ENCODE measurements around the gene MORF4L1.
A peak's percentile ranks its signal among the peaks of the same experiment; 100 is the strongest.

MORF4L1 gene

DNA sequence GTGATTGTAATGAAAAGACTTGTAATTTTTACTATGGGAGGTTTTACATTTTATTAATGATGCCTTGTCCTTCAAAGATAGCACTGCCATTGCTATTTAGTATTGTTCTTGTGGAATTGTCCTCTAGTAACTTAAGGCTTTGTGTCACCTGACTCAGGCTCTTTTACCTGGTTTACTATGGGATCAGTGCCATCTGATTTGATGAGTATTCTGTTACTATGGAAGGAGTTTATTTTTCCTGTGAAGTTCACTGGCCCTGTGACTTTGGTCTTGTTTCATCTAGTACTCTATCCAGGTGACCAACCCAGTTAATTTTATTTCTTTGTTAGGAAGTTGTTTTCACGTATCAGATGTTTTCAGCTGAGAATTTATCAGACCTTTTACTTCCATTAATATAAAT, 9.0 kb downstream of the MORF4L1 start:
- no peaks in the 10 kb centered on the region for H3K9me2 ChIP-seq (replicated peaks; ENCODE audit: low read depth, low read length)
- H3K27me3 ChIP-seq (ENCODE audit: insufficient read depth, low read length, poor library complexity, severe bottlenecking), result no peaks in the 10 kb centered on the region
- no peak overlapping the region for H3K9ac ChIP-seq (ENCODE audit: low read depth, low read length, poor library complexity, severe bottlenecking)
- peaks cover 62% of the 10 kb centered on the region for H3K36me3 ChIP-seq (ENCODE audit: insufficient read depth, low read length)
- H3F3A ChIP-seq (ENCODE audit: low read depth), result no peaks in the 10 kb centered on the region
- peaks cover 100% of the 10 kb centered on the region for H3K79me2 ChIP-seq (ENCODE audit: insufficient read depth, low read length)
- H3K4me3 ChIP-seq (ENCODE audit: low read length, poor library complexity, severe bottlenecking), result peak overlapping the region; percentile 4
- peaks cover 98% of the 10 kb centered on the region for H4K20me1 ChIP-seq (ENCODE audit: insufficient read depth, low read length, poor library complexity, severe bottlenecking)
- H3K9me3 ChIP-seq (ENCODE audit: insufficient read depth, low read depth, low read length), result no peaks in the 10 kb centered on the region
- no peak for TF ChIP-seq EZH2phosphoT487 (IDR thresholded peaks at IDR 0.05; ENCODE audit: borderline replicate concordance)
- TF ChIP-seq, protein P1, sequence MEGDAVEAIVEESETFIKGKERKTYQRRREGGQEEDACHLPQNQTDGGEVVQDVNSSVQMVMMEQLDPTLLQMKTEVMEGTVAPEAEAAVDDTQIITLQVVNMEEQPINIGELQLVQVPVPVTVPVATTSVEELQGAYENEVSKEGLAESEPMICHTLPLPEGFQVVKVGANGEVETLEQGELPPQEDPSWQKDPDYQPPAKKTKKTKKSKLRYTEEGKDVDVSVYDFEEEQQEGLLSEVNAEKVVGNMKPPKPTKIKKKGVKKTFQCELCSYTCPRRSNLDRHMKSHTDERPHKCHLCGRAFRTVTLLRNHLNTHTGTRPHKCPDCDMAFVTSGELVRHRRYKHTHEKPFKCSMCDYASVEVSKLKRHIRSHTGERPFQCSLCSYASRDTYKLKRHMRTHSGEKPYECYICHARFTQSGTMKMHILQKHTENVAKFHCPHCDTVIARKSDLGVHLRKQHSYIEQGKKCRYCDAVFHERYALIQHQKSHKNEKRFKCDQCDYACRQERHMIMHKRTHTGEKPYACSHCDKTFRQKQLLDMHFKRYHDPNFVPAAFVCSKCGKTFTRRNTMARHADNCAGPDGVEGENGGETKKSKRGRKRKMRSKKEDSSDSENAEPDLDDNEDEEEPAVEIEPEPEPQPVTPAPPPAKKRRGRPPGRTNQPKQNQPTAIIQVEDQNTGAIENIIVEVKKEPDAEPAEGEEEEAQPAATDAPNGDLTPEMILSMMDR (conservative IDR thresholded peaks at IDR 0.05; ENCODE audit: low read length), result no peak
- H2AFZ ChIP-seq (ENCODE audit: low read length), result no peak overlapping the region
- H3K4me1 ChIP-seq (ENCODE audit: insufficient read depth, low read length, poor library complexity, severe bottlenecking), result peaks cover 66% of the 10 kb centered on the region
- peak overlapping the region; percentile 94 for H3K4me2 ChIP-seq (ENCODE audit: low read depth, low read length, poor library complexity, severe bottlenecking)

DNA sequence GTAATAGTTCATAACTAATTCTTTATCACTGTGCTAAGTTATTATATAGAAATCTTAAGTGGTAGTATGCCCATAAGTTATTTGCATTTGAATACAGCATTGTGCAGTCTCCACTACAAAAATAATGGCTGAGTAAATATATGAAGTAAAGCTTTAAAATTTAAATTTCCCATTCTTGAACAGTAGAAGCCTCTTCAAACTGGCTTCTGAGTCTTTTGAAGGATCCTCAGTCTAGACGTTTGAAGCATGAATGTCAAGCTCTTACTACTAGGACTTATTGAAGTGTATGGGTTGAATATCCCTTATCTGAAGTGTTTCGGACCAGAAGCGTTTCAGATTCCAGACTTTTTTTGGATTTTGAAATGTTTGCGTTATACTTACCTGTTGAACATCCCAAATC, 16.3 kb downstream of the MORF4L1 start:
- Histone ChIP-seq H3K9me2 (replicated peaks; ENCODE audit: low read depth, low read length) (no peaks in the 10 kb centered on the region), H3K4me1 (ENCODE audit: insufficient read depth, low read length, poor library complexity, severe bottlenecking) (peaks cover 4% of the 10 kb centered on the region), H3K27me3 (ENCODE audit: insufficient read depth, low read length, poor library complexity, severe bottlenecking) (no peaks in the 10 kb centered on the region), H2AFZ (ENCODE audit: low read length) (no peak overlapping the region), H3F3A (ENCODE audit: low read depth) (no peaks in the 10 kb centered on the region), H3K9ac (ENCODE audit: low read depth, low read length, poor library complexity, severe bottlenecking) (no peak overlapping the region), H3K9me3 (ENCODE audit: insufficient read depth, low read depth, low read length) (no peaks in the 10 kb centered on the region), H4K20me1 (ENCODE audit: insufficient read depth, low read length, poor library complexity, severe bottlenecking) (peaks cover 90% of the 10 kb centered on the region), H3K79me2 (ENCODE audit: insufficient read depth, low read length) (peaks cover 76% of the 10 kb centered on the region), H3K4me2 (ENCODE audit: low read depth, low read length, poor library complexity, severe bottlenecking) (no peak overlapping the region), H3K36me3 (ENCODE audit: insufficient read depth, low read length) (peaks cover 94% of the 10 kb centered on the region), H3K4me3 (ENCODE audit: low read length, poor library complexity, severe bottlenecking) (no peak overlapping the region)
- no peak for TF ChIP-seq EZH2phosphoT487 (IDR thresholded peaks at IDR 0.05; ENCODE audit: borderline replicate concordance)
- TF ChIP-seq, protein P1 (conservative IDR thresholded peaks at IDR 0.05; ENCODE audit: low read length), result no peak

GRCh38 chr15:78893538-78893937, 20.8 kb downstream of the MORF4L1 start:
- Histone ChIP-seq H3K9me2 (replicated peaks; ENCODE audit: low read depth, low read length) (no peaks in the 10 kb centered on the region), H2AFZ (ENCODE audit: low read length) (no peak overlapping the region), H3K4me1 (ENCODE audit: insufficient read depth, low read length, poor library complexity, severe bottlenecking) (no peaks in the 10 kb centered on the region), H3K36me3 (ENCODE audit: insufficient read depth, low read length) (peaks cover 97% of the 10 kb centered on the region), H3K79me2 (ENCODE audit: insufficient read depth, low read length) (peaks cover 39% of the 10 kb centered on the region; the same call in 1 of the 2 replicates), H3K27me3 (ENCODE audit: insufficient read depth, low read length, poor library complexity, severe bottlenecking) (no peaks in the 10 kb centered on the region), H3K4me2 (ENCODE audit: low read depth, low read length, poor library complexity, severe bottlenecking) (no peak overlapping the region), H3K9me3 (ENCODE audit: insufficient read depth, low read depth, low read length) (no peaks in the 10 kb centered on the region), H3K9ac (ENCODE audit: low read depth, low read length, poor library complexity, severe bottlenecking) (no peak overlapping the region), H4K20me1 (ENCODE audit: insufficient read depth, low read length, poor library complexity, severe bottlenecking) (peaks cover 82% of the 10 kb centered on the region), H3K4me3 (ENCODE audit: low read length, poor library complexity, severe bottlenecking) (no peak overlapping the region), H3F3A (ENCODE audit: low read depth) (no peaks in the 10 kb centered on the region)
- TF ChIP-seq, protein P1 (conservative IDR thresholded peaks at IDR 0.05; ENCODE audit: low read length), result no peak
- TF ChIP-seq EZH2phosphoT487 (IDR thresholded peaks at IDR 0.05; ENCODE audit: borderline replicate concordance), result no peak
